GM18511 (cell line): ENCODE results near the gene DYNC1H1.
A peak's percentile ranks its signal among the peaks of the same experiment; 100 is the strongest.
"Not testable (repeated sequence)": the region's sequence is repeated elsewhere in the genome, so short reads cannot be mapped to it uniquely, and the experiment has no call there.

Source experiments
- ATAC-seq: cut with Tn5 transposase; IDR thresholded peaks from one replicate; pipeline ENCODE4 v1.9.1; 2021; ENCODE audit warnings: mild to moderate bottlenecking, moderate library complexity; ENCODE audit not compliant: unreplicated experiment

DYNC1H1 gene

GRCh38 chr14:102058961-102059360, 94.6 kb downstream of the DYNC1H1 start:
- ATAC-seq, result no peak

DNA sequence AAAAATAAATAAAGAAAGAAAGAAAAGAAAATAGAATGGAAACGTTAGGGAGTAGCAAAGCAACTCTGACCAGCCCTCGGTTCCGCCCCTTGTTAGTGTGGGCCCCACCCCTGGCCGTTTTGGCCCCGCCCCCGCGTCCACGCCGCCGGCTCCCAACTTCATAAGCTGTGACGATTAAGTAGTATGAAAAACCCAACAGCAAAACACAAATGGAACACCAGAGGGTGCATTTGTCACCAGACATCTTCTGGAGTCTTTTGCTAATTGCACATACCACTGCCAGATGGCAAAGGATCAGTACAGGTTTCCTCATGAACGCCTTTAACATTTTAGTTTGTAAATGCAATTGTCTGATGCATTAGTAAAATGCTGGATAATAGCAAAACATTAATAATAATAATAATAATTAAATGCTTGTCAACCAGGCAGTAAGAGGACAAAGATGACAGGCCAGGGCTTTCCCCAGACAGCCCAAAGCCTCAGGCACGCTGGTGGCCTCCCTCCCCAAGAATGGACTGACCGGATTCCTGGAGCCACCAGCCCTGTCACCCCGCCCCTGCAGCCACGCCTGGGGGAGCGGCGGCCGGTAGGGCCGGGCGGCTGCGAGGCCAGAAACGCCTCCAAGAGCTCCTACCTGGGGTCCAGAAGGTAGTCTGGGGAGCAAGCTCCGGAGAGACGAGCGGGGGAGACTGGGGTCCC, 98.9 kb downstream of the DYNC1H1 start:
- ATAC-seq, result no peak

DNA sequence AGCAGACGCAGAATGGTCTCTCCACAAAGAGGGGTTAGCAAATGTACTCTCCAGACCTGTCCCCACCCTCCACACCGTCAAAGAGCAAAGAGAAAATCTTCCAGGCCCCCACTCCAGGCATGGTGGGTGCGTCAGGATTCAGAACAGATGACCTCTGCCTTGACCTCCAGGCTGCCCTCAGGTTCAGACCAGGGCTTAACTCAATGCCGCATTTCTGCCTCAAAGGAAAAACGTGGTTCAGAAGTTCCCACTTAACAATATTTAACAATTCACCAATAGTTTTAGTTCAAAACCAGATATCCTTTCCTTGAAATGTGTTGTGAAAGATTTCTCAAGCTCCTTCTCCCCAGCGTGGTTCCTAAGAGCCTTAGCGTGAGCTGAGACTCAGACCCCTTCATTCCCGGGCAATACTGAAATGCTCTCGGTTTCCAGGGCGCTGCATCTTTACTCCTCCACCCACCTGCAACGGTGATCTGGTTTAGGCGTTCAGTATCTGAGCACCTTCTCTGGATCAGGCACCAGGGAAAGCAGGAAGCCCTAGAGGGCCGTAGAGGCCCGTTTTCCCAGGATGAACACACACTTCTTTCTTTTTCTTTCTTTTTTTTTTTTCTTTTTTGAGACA, 99.5 kb downstream of the DYNC1H1 start:
- ATAC-seq, result no peak

DNA sequence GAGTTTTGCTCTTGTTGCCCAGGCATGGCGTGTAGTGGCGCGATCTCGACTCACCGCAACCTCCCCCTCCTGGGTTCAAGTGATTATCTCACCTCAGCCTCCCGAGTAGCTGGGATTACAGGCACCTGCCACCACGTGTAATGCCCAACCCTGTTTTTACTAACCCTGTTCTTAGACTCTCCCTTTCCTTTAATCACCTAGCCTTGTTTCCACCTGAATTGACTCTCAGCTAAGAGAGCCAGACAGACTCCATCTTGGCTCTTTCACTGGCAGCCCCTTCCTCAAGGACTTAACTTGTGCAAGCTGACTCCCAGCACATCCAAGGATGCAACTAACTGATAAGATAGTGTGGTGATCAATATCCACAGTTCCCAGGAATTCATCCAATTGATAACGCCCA, 100.2 kb downstream of the DYNC1H1 start:
- not testable (repeated sequence) for ATAC-seq

DNA sequence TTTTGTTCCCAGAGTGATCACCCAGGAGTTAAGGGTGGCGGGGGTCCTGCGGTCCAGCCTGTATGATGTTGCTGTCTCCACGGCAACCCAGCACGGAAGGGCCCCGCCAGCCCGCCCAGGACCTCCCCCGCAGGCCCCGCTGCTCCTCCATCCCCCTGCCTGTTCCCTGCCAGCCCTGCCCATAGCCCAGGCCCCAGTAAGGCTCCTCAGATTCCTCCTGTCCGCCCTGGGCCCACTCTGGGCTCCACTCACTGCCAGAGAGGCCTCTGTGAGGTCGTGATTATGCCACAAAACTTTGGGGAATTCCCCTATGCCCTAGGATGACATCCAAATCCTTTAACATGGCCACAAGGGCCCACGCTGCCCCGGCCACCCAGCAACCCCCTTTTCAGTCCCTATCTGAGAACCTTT, 101.7 kb downstream of the DYNC1H1 start:
- no peak for ATAC-seq

DNA sequence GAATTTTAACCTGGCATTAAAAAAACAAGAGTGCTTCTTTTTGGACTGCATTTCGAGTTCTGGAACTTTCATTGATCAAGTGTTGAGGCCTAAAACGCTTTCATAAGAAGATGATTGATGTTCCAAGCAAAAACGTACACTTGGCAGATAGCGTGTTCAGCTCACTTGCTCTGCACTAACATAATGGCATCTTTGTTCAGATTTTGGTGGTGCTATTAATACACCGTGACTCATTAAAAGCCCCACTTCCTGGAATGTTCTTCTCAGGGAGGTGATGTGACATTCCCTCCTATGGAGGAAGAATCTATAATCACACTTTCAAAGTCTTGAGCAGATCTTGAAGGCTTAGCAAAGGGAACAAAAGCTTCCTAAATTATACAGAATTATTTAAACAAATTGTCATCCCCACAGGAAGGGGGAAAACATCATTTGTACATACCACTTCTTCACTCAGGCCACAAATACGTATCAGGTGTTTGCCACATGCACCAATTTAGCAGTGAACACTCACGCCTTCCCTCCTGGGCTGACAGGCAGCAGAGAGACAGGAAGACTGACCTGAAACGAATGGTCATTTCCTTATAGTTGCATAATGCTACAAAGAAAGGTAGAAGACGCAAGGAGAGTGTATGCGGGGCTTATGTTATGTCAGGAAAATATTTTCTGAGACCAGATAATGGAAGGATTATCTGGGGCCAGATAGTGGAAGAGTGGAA, 107.1 kb downstream of the DYNC1H1 start:
- no peak for ATAC-seq

GRCh38 chr14:102074415-102074964, 110.1 kb downstream of the DYNC1H1 start:
- no peak for ATAC-seq

GRCh38 chr14:102075155-102075554, 110.8 kb downstream of the DYNC1H1 start:
- ATAC-seq, result no peak

GRCh38 chr14:102077382-102077709, 113.0 kb downstream of the DYNC1H1 start:
- ATAC-seq, result no peak

- not testable (repeated sequence) for ATAC-seq
Observed at GRCh38 chr14:102078361-102078791, 114.0 kb downstream of the DYNC1H1 start.

DNA sequence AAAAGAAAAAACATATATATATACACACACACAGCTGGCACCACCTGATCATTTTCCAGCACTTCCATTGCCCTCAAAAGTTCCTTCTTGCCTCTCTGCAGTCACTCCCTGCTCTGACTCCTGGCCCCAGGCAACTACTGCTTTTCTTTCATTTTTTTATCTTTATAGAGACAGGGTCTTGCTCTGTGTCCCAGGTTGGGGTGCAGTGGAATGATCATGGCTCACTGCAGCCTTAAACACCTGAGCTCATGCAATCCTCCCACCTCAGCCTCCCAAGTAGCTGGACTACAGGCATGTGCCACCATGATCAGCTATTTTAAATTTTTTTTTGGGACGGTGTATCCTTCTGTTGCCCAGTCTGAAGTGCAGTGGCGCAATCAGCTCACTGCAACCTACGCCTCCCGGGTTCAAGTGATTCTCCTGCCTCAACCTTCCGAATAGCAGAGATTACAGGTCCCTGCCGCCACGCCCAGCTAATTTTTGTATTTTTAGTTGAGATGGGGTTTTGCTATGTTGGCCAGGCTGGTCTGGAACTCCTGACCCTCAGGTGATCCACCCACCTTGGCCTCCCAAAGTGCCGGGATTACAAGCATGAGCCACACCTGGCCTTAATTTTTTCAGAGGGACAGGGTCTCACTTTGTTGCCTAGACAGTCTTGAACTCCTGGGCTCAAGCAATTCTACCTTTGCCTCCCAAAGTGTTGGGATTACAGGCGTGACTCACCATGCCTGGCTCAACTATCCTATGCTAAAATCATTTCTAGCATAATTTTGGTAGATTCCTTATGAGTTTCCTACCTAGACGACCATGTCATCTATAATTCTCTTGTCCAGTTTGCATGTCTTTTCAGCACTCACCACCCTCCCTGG, 114.7 kb downstream of the DYNC1H1 start:
- no peak for ATAC-seq

DNA sequence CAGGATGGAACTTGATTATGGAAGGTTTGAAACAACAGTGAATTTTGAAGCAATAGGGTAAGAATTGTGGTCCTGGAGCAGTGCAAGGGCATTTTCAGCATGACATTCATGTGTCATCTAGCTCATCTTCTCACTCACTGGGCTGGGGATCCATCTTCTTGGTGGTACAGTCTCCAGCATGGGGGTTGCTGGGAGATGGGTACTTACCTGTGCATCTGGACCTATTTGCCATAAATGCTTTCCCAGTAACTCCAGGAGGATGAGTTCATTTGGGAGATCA, 115.3 kb downstream of the DYNC1H1 start:
- ATAC-seq, result no peak

GRCh38 chr14:102080183-102081080, 116.1 kb downstream of the DYNC1H1 start:
- no peak for ATAC-seq

DNA sequence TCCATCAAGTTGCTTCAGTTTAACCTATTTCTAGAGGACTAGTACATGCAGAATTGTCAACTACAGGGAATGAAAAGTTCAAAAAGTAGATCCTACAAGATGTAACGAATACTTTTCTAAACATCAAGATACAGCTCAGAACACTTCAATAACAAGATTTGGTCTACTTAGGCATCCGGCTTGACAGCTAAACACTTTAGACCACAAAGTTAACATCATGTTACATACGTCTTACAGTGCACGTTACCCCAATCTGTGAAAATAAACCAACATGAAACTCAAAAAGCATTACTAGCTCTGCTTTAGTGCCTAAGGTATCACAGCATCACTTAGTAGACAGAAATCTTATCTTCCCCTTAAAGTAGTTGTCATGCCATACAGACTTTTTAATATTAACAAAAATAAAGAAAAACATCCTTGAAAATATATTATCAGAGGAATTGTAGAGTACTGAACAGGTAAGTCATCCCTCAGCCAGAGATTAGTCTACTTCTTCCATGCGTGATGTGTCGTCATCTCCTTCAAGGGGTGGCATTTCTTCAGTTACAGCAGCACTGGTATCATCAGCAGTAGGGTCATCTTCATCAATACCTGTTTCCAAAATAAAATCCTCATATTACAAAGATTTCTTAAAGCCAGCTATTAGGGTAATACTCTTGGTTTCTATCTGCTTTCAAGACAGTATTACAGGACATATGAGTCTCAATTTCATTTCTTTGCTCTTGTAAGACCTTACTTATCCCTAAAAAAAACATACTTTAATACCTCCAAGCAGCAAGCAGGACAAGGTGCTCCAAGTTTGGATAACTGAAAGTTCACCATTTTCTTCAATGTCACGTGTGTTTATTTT, 117.1 kb downstream of the DYNC1H1 start:
- no peak for ATAC-seq

GRCh38 chr14:102084522-102084921, 120.1 kb downstream of the DYNC1H1 start:
- ATAC-seq, result not testable (repeated sequence)

GRCh38 chr14:102084931-102085330, 120.6 kb downstream of the DYNC1H1 start:
- ATAC-seq, result no peak

GRCh38 chr14:102085488-102085887, 121.1 kb downstream of the DYNC1H1 start:
- no peak for ATAC-seq

DNA sequence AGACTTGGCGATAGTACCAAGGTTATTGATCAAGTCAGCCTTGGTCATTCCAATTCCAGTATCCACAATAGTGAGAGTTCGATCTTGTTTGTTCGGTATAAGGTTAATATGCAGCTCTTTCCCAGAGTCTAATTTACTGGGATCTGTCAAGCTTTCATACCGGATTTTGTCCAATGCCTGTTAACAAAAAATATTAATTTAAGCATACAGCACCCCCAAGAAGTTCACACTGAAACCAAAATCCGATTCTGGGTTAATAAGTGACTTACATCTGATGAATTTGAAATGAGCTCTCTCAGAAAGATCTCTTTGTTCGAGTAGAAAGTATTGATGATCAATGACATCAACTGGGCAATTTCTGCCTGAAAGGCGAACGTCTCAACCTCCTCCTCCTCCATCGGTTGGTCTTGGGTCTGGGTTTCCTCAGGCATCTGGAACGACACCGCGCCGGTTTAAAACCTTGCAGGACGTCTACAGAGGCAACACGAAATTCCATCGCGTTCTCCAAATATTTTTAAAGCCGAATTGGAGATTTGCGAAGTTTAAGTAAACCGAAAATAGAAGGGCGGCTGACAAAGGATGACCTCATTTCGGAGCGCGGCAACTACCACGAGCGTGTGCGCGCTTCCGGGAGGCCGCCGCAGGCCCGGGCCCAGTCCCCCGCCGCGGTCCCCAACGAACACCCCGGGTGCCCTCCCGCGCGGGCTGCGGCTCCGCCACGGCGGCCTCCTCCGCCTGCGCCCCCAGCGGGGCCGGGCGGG, 121.8 kb downstream of the DYNC1H1 start:
- ATAC-seq, result peak; percentile 40

GRCh38 chr14:102086709-102086971, 122.3 kb downstream of the DYNC1H1 start:
- ATAC-seq, result no peak
